ENCODE results near the gene MTERF2. TPM values are rescaled to one million over a fixed set of nuclear protein-coding genes. Genes with fewer than 3 reads are reported as not detected.

Gene MTERF2
- total RNA-seq, 1 donor: 5.2 TPM

- no peak overlapping the region for H3K4me3 ChIP-seq (ENCODE audit: low read depth, low read length)
- TF ChIP-seq CTCF (IDR thresholded peaks at IDR 0.05; ENCODE audit: insufficient read depth, low read length): no peak
These were observed 900 bp upstream of the MTERF2 start for GRCh38 chr12:106987846-106988245.

GRCh38 chr12:106986135-106986534 is 811 bp downstream of the MTERF2 start:
- TF ChIP-seq CTCF (IDR thresholded peaks at IDR 0.05; ENCODE audit: insufficient read depth, low read length): no peak
- DNase-seq (ENCODE audit: low read depth): no peak
- H3K4me3 ChIP-seq (ENCODE audit: low read depth, low read length): peak overlapping the region; percentile 82

More at GRCh38 chr12:106987846-106988245, 900 bp upstream of the MTERF2 start:
- no peak for DNase-seq (ENCODE audit: low read depth)

GRCh38 chr12:106985479-106985878 is 1.5 kb downstream of the MTERF2 start:
- H3K4me3 ChIP-seq (ENCODE audit: low read depth, low read length): no peak overlapping the region
- TF ChIP-seq CTCF (IDR thresholded peaks at IDR 0.05; ENCODE audit: insufficient read depth, low read length): no peak
- DNase-seq (ENCODE audit: low read depth): no peak

GRCh38 chr12:106984588-106985137 is 2.3 kb downstream of the MTERF2 start:
- no peak overlapping the region for H3K4me3 ChIP-seq (ENCODE audit: low read depth, low read length)
- no peak for TF ChIP-seq CTCF (IDR thresholded peaks at IDR 0.05; ENCODE audit: insufficient read depth, low read length)
- DNase-seq (ENCODE audit: low read depth): no peak

GRCh38 chr12:106982229-106982628 is 4.7 kb downstream of the MTERF2 start:
- no peak overlapping the region for H3K4me3 ChIP-seq (ENCODE audit: low read depth, low read length)
- no peak for TF ChIP-seq CTCF (IDR thresholded peaks at IDR 0.05; ENCODE audit: insufficient read depth, low read length)
- no peak for DNase-seq (ENCODE audit: low read depth)

- DNase-seq (ENCODE audit: low read depth): peak; percentile 58
- TF ChIP-seq CTCF (IDR thresholded peaks at IDR 0.05; ENCODE audit: insufficient read depth, low read length): no peak
These were observed 5.2 kb downstream of the MTERF2 start for GRCh38 chr12:106981788-106982187.

GRCh38 chr12:106980944-106981343 is 6.0 kb downstream of the MTERF2 start:
- no peak overlapping the region for H3K4me3 ChIP-seq (ENCODE audit: low read depth, low read length)
- DNase-seq (ENCODE audit: low read depth): no peak
- TF ChIP-seq CTCF (IDR thresholded peaks at IDR 0.05; ENCODE audit: insufficient read depth, low read length): no peak

More at GRCh38 chr12:106981788-106982187, 5.2 kb downstream of the MTERF2 start:
- H3K4me3 ChIP-seq (ENCODE audit: low read depth, low read length): no peak overlapping the region

Data from fibroblast of the aortic adventitia (primary cell).